ENCODE results near the gene NIPBL.

Gene NIPBL

DNA sequence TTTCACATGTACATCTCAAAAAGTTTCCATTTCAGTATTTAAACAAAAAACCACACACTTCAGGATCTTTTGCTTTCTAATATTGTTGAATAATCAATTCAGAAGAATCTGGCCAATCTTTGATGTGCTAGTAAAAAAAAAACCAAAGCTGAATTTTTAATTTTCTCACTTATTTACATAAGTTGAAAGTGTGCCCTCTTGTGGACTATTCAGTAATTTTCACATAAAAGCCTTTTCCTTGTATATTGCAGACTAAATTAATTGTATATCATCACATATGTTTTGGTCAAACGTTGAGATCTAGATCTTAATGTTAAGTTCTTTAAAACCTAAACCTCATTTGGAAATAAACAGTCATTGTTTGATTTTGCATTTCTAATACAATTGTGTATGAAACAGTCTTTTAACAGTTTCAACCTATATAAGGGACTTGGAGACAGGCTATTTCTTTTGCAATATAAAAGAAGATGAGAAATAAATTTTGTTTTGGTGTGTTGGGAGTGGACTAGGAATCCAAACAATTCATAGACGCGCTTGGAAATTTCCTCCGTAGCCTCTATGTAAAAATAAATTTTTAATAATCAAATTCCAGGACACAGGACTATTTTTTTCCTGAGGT, 68.1 kb downstream of the NIPBL start:
- in situ Hi-C loops (cut with MboI; ENCODE audit: low sequenced_read_pairs) = no loop called here

DNA sequence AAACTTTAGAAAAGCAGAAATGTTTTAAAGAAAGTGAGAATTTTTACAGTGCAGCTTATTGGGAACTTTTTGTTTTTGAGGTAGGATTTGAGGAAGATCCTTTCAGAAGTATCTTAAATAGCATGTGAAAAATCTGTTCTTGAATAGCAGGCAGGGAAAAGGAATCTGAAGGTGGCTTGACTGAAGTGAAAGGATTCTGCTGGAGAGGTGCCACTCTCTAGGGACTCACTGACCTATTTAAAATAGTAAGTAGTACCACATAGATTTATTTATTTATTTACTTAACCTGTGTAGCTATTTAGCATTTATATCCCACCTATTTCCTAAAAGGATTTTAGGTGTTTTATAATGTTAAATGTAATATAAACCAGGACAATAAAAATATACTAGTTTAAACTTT, 69.1 kb downstream of the NIPBL start:
- in situ Hi-C loops (cut with MboI; ENCODE audit: low sequenced_read_pairs) = no loop called here

DNA sequence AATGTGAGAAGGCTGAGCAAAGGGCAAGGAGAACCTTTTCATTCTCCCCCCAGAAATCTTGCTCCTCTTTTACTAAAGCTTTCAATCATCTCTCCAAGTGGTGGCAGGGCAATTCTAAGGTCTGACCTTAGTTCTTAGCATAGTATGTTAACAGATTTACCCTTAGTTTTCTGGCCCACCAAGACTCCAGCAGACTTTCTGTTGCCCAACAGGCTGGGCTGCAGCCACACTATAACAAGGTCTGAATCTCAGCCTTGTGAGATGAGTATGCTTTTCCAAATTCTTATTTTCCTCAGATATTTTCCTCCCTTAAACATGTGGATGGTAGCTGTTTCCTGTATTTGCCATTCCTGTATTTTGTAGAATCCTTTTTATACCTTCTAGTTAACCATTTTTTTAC, 69.5 kb downstream of the NIPBL start:
- in situ Hi-C loops (cut with MboI; ENCODE audit: low sequenced_read_pairs) = no loop called here

DNA sequence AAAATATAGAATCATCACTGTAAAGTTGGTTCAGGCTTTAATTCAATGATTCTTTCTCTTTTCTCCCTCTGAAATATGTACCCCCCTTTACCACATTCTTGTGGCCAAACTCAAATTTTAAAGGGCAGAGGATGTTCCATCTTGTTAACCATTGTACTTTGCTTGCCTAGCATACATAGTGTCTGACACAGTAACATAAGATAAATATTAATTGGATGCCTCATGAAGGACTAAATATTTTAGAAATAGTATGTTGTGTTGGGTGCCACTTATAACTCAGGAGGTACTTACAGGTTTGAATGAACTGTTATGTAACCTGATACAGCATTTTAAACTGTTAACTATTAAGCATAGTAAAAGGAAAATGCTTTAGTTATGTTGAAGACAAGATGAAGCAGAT, 71.5 kb downstream of the NIPBL start:
- in situ Hi-C loops (cut with MboI; ENCODE audit: low sequenced_read_pairs) = no loop called here

DNA sequence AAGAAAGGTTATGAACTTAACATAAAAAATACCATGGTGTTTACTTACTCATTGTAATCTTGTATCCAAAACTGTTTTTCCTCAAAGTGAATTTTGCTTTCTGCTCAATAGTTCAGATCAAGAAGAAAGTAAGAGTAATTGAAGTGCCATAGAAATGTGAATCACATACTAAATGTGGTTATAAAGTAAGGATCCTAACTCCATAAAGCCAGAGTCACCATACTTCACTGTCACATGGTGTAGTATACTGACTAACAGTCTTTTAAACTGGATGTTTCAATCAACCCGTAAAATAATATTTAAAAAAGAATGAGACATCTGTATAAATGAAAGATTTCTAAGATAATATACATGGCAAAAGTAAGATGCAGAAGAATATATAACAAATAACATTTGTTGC, 72.1 kb downstream of the NIPBL start:
- in situ Hi-C loops (cut with MboI; ENCODE audit: low sequenced_read_pairs) = no loop called here

DNA sequence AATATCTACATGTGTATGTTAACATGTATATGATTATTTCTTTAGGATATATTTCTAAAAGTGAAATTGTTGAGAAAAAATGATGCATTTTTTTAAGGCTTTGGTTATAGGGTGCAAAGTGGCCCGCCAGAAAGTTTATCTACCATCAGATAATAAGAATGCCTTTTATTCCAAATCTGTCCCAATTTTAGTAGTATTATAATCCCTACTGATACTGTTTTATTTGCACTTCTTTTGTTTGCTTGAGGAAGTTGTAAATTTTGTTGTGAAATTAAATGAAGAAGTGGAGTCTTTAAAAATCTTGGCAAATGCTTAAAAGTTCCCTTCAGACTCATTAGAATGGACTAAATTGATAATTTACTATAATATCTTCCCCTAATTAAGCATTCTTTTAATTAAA, 73.0 kb downstream of the NIPBL start:
- in situ Hi-C loops (cut with MboI; ENCODE audit: low sequenced_read_pairs) = no loop called here

DNA sequence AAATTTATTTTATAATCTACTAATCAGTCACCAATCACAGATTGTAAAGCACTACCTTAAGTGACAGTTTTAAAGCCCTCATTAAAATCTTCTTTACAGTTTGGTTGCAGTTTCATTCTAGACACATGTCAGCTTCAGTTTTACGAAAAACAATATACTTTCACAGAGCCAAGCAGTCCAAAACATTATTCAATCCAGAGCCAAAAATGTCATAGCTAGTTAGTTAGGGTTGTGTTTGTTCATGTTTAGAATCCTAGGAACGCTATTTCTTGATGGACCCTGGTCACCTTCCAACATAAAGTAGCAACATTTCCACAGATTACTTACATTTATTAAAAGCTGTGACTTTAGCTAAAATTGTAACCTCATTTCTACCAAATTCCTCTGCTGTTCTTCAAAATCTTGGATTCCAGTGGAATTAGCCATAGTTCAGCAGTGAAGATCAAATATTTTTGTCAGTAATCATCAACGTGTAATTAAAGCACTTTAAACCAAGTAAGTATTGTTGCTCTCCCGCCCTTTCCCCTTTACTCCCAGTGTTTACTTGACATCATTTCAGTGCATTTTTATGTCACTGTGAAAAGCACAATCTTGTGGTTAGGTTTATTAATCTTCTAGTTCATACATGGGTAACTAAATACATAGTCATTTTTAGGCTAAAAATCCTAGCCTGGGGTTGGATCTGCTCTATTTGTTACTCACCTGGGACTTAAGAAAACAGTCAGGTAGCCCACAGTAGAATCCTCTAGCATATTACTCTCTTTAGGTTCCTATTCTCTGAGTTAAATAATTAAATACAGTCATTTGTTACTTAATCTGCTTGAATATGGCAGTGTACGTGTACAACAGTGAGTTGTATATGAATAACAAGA, 74.3 kb downstream of the NIPBL start:
- in situ Hi-C loops (cut with MboI; ENCODE audit: low sequenced_read_pairs) = no loop called here

DNA sequence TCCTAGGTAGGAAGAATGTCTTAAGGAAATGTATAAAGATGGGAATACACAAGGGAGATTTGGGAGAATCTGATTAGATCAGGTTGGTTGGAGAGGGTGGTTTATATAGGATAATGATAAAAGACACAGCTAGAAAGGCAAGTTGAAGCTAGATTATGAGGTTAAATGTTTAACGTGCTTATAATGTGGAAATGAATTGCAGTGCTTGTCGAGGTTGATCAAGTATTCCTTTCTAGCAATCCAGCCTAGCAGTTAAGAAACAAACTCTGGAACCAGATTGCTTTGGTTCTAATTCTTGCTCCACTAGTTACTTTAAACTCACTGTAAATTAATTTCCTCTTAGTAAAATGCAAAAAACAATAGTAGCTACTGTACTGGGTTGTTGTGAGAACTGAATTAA, 76.5 kb downstream of the NIPBL start:
- in situ Hi-C loops (cut with MboI; ENCODE audit: low sequenced_read_pairs) = no loop called here

DNA sequence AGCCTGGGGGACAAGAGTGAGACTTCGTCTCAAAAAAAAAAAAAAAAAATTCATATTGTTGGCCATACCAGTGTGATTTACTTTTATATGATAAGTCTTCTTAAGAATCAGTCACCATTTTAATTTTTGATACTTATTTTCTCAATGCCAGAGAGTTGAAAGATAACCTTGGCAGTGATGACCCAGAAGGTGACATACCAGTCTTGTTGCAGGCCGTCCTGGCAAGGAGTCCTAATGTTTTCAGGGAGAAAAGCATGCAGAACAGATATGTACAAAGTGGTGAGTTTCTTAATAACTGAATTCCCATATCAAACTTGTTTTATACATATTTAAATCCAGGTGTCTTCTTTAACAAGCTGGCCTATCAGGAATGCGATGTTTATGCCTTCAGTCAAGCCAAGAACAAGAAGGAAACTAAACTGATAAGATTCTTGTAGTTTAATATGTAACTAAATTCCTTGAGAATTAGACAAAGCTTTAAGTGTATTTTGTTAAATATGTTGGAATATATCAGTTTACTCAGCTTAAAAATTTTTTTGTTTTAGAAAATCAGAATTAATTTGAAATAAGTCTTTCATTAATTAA, 81.5 kb downstream of the NIPBL start:
- in situ Hi-C loops (cut with MboI; ENCODE audit: low sequenced_read_pairs) = no loop called here

DNA sequence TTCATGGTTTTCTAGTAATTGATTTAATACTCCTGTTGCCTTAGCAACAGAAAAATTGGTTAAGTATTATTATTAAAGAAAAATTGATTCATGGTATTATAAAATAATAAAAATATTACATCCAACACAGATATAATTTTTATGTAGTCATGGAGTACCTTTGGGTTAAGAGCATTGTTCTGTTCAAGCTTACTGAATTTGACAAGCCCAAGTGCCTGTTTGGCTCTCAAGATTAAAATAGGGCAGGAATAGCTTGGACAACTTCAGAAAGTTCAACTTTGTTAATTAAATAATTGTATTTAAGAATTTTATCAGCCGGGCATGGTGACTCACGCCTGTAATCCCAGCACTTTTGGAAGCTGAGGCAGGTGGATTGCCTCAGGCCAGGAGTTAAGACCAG, 82.0 kb downstream of the NIPBL start:
- in situ Hi-C loops (cut with MboI; ENCODE audit: low sequenced_read_pairs) = no loop called here

DNA sequence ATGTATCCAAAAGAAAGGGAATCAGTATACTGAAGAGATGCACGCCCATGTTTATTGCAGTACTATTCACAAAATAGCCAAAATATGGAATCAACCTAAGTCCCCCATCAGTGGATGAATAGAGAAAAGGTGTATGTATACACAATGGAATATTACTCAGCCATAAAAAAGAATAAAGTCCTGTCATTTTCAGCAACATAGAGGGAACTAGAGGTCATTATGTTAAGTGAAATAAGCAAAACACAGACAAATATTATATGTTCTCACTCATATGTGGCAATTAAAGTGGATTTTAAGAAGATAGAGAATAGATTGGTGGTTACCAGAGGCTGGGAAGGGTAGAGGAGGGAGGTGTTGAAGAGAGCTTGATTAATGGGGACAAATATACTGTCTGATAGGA, 88.6 kb downstream of the NIPBL start:
- in situ Hi-C loops (cut with MboI; ENCODE audit: low sequenced_read_pairs) = no loop called here

DNA sequence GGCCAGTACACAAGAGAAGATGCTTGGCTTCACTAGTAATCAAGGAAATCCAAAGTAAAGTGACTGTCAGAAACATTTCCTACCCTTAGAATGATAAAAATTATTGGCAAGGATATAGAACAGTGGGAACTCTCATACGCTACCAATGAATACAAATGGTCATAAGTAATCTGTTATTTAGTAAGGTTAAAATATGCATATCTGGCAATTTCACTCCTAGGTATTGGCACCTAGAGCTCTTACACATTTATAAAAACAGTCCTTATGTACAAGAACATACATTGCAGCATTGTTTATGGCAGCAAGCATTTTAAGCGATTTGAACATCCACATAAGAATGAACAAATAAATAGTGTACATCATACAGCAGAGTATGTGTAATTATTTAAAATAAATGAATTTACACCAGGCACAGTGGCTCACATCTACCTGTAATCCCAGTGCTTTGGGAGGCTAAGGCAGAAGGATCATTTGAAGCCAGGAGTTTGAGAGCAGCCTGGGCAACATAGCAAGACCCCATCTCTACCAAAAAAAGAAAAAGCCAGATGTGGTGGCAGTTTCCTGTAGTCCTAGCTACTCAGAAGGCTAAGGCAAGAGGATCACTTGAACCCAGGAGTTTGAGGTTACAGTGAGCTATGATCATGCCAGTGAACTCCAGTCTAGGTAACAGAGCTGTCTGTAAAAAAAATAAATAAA, 93.3 kb downstream of the NIPBL start:
- in situ Hi-C loops (cut with MboI; ENCODE audit: low sequenced_read_pairs) = no loop called here

DNA sequence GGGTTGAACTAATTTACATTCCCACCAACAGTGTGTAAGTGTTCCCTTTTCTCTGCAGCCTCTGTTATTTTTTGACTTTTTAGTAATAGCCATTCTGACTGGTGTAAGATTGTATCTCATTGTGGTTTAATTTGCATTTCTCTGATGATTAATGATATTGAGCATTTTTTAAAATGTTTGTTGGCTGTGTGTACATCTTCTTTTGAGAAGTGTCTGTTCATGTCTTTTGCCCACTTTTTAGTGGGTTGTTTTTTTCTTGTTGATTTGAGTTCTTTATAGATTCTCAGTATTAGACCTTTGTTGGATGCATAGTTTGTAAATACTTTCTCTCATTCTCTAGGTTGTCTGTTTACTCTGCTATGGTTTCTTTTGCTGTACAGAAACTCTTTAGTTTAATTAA, 101.6 kb downstream of the NIPBL start:
- in situ Hi-C loops (cut with MboI; ENCODE audit: low sequenced_read_pairs) = no loop called here

DNA sequence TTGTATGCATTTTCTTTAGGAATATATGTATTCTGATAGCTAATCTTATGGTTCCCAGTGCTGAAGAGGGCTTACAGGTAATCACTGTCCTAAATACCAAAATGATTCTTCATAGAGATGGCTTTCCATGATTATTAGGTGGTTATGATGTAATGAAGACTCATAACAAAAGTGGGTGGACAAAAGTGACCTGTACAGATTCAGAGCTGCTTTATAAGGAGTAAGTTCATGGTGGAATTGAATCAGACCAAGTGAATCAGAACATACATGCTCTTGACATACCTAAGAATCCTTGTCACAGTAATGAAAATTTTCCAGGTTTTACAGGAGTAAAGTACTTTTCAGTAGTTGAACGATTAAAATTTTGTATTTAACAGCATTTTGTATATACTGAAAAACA, 105.6 kb downstream of the NIPBL start:
- in situ Hi-C loops (cut with MboI; ENCODE audit: low sequenced_read_pairs) = no loop called here

DNA sequence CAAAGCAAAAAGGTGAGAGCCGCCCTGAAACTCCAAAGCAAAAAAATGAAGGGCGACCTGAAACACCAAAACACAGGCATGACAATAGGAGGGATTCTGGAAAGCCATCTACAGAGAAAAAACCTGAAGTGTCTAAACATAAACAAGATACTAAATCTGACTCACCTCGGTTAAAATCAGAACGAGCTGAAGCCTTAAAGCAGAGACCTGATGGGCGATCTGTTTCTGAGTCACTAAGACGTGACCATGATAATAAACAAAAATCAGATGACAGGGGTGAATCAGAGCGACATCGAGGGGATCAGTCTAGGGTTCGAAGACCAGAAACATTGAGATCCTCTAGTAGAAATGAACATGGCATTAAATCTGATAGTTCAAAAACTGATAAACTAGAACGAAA, 108.8 kb downstream of the NIPBL start:
- in situ Hi-C loops (cut with MboI; ENCODE audit: low sequenced_read_pairs) = no loop called here

DNA sequence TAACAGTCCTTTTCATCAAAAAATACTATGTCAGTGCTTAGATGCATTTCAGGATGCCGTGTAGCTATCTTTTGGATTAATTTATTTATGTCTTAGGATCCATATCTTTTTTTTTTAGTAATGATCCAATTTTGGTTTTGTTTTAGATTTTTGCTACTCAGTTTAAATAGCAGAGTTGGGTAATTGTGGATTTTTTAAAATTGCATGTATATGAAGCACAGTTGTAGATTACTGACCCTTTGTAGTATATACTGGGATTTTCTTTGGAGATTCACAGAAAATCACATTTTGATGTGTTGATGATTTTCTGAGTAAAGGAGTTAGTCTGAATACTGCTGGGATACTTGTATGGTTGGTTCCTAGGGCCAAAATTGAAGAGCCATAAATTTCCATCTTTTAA, 111.8 kb downstream of the NIPBL start:
- in situ Hi-C loops (cut with MboI; ENCODE audit: low sequenced_read_pairs) = no loop called here

DNA sequence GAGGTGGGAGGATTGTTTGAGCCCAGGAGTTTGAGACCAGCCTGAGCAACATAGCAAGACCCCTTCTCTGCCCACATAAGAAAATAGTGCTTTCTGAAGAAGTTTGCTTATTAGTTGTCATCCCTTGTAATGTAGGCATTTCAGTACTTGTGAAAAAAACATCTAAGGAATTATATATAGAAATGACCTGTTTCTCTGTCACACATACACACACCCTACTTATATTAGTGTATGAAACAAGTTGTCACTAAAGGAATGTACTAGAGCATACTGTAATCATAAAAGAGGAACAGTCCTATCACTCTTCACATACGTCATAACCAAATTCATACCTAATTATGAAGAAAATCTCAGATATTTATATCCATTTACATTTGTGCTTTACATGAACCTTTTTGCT, 122.0 kb downstream of the NIPBL start:
- in situ Hi-C loops (cut with MboI; ENCODE audit: low sequenced_read_pairs) = no loop called here

DNA sequence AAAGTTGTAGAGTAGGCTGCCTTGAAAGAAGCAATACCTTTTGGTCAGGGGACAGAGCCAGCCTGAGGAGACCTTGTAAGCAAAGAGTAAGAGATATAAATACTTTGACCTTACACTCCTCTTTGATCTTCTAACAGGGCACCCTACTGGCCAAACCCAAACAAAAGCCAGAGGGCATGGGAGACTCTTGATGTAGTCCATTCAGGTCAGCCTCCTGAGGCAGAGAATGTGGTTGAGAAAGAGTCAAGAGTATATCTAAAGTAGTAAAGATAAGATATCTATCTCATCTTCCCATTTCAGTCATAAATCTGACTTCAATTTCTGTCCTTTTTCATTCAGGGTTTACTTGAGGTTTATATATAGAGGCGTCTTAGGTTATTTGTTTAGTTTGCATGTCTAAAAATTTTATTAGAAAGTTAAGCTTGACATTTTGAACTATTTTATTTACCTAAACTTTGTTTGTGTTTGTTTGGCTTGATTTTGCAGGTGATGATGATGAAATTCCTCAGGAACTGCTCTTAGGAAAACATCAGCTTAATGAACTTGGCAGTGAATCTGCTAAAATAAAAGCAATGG, 125.7 kb downstream of the NIPBL start:
- in situ Hi-C loops (cut with MboI; ENCODE audit: low sequenced_read_pairs) = loop anchor here (25.0 kb wide), 2 partner anchors 265 to 310 kb away; no protein-coding TSS in a partner anchor

DNA sequence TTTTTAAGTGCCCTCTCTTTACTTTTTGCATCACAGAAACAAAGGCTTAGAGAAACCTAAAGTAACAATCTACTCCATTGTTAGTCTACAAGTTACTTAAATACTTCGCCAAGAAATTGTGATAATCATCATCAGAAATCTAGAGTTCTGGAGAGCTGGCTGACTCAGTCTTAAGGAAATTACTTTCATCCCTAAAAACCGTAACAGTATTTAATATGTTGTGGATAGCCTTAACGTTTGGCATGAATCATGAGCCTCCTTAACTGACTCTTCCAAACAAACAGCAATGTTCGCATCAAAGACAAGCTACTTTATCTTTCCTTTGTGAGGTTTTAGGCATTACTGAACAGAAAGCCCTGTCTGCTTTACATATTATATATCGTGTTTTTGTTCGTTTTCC, 128.7 kb downstream of the NIPBL start:
- in situ Hi-C loops (cut with MboI; ENCODE audit: low sequenced_read_pairs) = loop anchor here (25.0 kb wide), 2 partner anchors 268 to 307 kb away; no protein-coding TSS in a partner anchor

DNA sequence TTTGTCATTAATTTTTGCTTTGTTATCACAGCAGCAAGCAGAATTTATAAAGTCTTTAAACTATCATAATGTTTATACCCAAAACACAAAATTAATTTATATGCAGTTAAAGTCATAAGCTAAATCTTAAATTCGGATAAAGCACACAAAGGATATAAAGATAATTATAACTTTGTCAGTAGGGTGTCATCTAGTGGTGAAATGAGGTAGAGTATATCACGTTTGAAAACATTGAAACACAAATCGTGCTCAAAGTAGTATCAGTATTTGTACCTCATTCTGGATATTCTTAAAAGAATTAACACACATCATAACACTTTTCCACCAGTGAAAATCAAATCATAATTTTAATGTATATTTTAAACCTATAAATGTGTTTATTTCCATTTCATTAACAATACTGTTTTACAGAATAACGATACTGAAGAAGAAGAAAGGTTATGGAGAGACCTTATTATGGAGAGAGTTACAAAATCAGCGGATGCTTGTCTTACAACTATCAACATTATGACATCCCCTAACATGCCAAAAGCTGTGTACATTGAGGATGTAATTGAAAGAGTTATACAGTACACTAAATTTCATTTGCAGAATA, 129.5 kb downstream of the NIPBL start:
- in situ Hi-C loops (cut with MboI; ENCODE audit: low sequenced_read_pairs) = loop anchor here (25.0 kb wide), 2 partner anchors 269 to 306 kb away; no protein-coding TSS in a partner anchor

DNA sequence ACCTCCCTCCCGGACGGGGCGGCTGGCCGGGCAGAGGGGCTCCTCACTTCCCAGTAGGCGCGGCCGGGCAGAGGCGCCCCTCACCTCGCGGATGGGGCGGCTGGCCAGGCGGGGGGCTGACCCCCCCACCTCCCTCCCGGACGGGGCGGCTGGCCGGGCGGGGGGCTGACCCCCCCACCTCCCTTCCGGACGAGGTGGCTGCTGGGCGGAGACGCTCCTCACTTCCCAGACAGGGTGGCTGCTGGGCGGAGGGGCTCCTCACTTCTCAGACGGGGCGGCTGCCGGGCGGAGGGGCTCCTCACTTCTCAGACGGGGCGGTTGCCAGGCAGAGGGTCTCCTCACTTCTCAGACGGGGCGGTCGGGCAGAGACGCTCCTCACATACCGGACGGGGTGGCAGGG, 136.6 kb downstream of the NIPBL start:
- in situ Hi-C loops (cut with MboI; ENCODE audit: low sequenced_read_pairs) = loop anchor here (25.0 kb wide), 2 partner anchors 276 to 299 kb away; no protein-coding TSS in a partner anchor

Measured in HL-60/S4 treated with phorbol 12-myristate 13-acetate at 8.2 ng/mL for 4 days and 3 days (cell line).